Parathyroid adenoma (tissue), 2 donors: ENCODE data around the gene VPS13D.

ENCODE experiments used
- H2AFZ ChIP-seq: fragments of 300-600 bp; sonication (generic); one replicate; pipeline ENCODE4 v1.7.0; 2017; ENCODE audit warnings: antibody characterized with exemption, mild to moderate bottlenecking
- H3K27ac ChIP-seq: fragments of 300-600 bp; sonication (generic); one replicate; pipeline ENCODE4 v1.7.0; 2017
- H3K27me3 ChIP-seq: fragments of 300-600 bp; sonication (generic); one replicate; pipeline ENCODE4 v1.7.0; 2017; ENCODE audit warnings: low read length; ENCODE audit not compliant: control insufficient read depth, insufficient read depth
- H3K36me3 ChIP-seq: fragments of 300-600 bp; sonication (generic); one replicate; pipeline ENCODE4 v1.7.0; 2017; ENCODE audit warnings: low read length; ENCODE audit not compliant: control insufficient read depth, insufficient read depth
- H3K4me1 ChIP-seq: fragments of 300-600 bp; sonication (generic); one replicate; pipeline ENCODE4 v1.7.0; 2017; ENCODE audit warnings: control low read depth
- H3K4me2 ChIP-seq: fragments of 300-600 bp; sonication (generic); one replicate; pipeline ENCODE4 v1.7.0; 2017; ENCODE audit warnings: low read length
- H3K4me3 ChIP-seq: fragments of 300-600 bp; sonication (generic); one replicate; pipeline ENCODE4 v1.7.0; 2017; ENCODE audit warnings: low read depth, low read length
- H3K79me2 ChIP-seq: fragments of 300-600 bp; sonication (generic); one replicate; pipeline ENCODE4 v1.7.0; 2017; ENCODE audit warnings: control low read depth
- H3K9ac ChIP-seq: fragments of 300-600 bp; sonication (generic); one replicate; pipeline ENCODE4 v1.7.0; 2017; ENCODE audit warnings: mild to moderate bottlenecking
- H3K9me3 ChIP-seq: fragments of 300-600 bp; sonication (generic); one replicate; pipeline ENCODE4 v1.7.0; 2017; ENCODE audit warnings: low read length; ENCODE audit not compliant: control insufficient read depth
- CTCF ChIP-seq: fragments of 300-600 bp; sonication (generic); IDR thresholded peaks from one replicate; pipeline ENCODE4 v1.7.0; 2017; ENCODE audit warnings: antibody characterized with exemption, mild to moderate bottlenecking
- donor health status: primary hyperparathyroidism.

VPS13D gene

DNA sequence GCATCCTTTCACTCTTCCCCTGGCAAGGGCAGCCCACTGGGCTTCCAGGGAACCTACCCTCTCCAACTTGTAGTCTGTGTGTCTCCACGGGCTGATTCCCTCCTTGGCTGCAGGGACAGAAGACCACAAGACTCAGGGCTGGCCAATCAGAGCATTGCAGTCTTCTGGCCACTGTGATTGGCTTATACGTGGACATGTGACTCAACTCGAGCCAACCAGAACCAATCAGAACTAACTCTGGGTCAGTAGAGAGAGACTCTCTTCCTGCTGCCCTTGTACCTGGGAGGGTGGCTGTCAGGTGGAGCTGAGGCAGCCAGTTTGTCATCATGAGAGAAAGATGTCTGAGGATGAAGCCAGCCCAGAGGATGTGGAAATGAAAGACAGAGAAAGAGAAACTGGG, 324.1 kb downstream of the VPS13D start:
- Histone ChIP-seq H3K79me2 (no peaks in the 10 kb centered on the region), H3K4me1 (peaks cover 4% of the 10 kb centered on the region), H3K27me3 (no peaks in the 10 kb centered on the region), H3K4me2 (no peak overlapping the region), H2AFZ (no peak overlapping the region), H3K9me3 (no peaks in the 10 kb centered on the region), H3K27ac (no peak overlapping the region), H3K4me3 (no peak overlapping the region), H3K36me3 (no peaks in the 10 kb centered on the region), H3K9ac (no peak overlapping the region)
- no peak for TF ChIP-seq CTCF

DNA sequence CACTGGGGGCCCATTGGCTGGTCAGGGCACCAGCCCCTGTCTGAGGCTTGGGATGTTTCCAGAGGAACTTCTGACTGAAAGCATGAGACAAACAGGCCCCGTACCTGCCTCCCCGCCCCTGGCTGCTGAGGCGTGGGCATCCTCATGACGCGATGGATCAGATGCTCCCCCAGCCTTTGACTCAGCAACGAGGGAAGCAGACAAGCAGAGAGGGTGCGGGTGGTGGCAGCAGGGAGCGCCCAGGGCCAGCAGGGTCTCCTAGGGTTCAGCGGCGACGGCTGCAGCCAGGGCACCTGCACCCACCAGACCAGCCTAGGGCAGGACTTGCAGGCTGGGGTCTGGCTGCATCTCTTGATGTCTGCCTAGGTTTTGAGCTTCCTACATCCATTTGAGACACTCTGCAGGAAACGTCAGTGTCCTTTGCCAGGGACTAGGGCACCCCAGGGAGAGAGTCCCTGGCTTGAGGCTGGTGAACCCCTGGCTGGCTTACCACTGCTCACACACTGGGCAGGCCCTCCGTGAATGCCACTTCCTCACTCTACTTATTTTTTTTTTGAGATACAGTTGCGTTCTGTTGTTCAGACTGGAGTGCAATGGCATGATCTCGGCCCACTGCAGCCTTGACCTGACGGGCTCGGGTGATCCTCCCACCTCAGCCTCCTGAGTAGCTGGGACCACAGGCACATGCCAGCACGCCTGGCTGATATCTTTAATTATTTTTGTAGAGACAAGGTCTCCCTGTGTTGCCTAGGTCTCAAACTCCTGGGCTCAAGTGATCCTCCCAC, 324.9 kb downstream of the VPS13D start:
- no peak for TF ChIP-seq CTCF
- no peak overlapping the region for H3K4me2 ChIP-seq
- H3K4me3 ChIP-seq = no peak overlapping the region
- H3K4me1 ChIP-seq = no peaks in the 10 kb centered on the region
- H3K9me3 ChIP-seq = no peaks in the 10 kb centered on the region
- H3K79me2 ChIP-seq = no peaks in the 10 kb centered on the region
- H3K36me3 ChIP-seq = no peaks in the 10 kb centered on the region
- H3K27ac ChIP-seq = no peak overlapping the region
- H3K27me3 ChIP-seq = no peaks in the 10 kb centered on the region
- H2AFZ ChIP-seq = no peak overlapping the region
- H3K9ac ChIP-seq = no peak overlapping the region

DNA sequence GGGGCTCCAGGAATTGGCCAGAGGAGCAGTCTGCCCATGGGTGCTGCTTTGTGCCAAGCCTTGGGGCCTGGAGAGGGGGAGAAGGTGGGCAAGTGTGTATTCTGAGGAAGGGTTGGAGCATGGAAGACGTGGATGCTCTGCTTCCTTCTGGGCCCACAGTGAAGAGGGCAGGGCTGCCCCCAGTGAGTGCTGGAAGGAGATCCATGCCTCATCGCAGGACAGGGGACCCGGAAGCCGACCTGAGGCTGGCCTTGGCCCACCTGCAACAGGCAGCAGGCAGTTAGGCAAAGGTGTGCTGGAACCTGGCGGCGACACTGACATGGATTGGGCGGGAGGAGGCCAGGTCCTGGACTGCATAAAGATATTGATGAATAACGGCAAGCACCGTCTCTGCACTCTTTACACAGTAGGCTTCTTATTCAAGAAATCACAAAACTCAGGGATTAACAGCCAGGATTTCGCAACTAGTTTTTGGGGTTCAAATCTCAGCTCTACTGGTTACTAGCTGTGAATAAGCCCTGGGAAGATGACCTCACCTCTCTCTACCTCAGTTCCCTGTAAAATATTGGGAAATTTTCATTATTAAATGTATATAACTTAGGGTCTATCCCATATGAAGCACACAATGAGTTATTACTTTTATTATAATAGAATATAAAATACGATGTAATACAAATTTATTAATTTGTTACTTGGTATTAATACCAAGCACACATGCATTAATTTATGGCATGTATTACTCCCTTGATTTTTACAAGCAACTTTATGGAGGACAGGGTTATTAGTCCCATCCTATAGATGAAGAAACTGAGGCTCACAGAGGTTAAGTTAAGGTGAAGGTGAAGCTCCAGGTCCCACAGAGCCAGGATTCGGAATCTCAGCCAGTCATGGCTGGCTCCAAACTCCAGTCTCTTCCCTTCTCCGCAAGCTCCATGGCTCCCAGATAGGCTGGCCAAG, 325.9 kb downstream of the VPS13D start:
- H2AFZ ChIP-seq = no peak overlapping the region
- no peak overlapping the region for H3K27ac ChIP-seq
- no peak overlapping the region for H3K4me3 ChIP-seq
- H3K79me2 ChIP-seq = no peaks in the 10 kb centered on the region
- no peaks in the 10 kb centered on the region for H3K27me3 ChIP-seq
- H3K9me3 ChIP-seq = no peaks in the 10 kb centered on the region
- no peaks in the 10 kb centered on the region for H3K36me3 ChIP-seq
- H3K4me1 ChIP-seq = no peaks in the 10 kb centered on the region
- no peak overlapping the region for H3K9ac ChIP-seq
- no peak for TF ChIP-seq CTCF
- no peak overlapping the region for H3K4me2 ChIP-seq

DNA sequence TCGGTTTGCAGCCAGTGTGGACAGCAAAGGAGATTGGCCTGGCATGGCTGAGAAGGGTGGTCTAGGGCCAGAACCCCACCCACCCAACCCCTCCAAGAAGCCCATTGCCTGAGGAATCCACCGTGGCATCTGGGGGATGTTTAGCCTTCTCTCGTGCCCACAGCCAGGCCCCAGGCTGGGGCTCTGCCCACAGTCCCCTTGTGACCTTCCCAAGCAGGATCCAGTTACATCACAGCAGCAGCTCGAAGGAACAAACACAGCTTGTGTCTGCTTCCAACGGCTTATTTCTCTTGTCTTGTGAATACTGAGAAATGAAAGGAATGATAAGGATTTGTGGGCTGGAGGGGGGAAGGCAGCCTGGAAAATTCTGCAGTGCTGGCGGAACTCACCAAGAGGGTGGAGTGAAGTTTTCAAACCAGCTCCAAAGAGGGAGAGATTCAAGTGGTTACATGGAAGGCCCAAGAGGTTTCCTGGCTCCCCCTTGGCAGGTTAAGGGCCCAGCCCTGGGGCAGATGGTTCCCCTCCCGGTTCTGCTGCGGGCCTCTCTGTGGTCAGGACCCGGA, 326.6 kb downstream of the VPS13D start:
- H3K27ac ChIP-seq = peak overlapping the region; percentile 81
- H3K79me2 ChIP-seq = no peaks in the 10 kb centered on the region
- no peak for TF ChIP-seq CTCF
- H3K4me3 ChIP-seq = no peak overlapping the region
- no peaks in the 10 kb centered on the region for H3K27me3 ChIP-seq
- no peaks in the 10 kb centered on the region for H3K9me3 ChIP-seq
- no peaks in the 10 kb centered on the region for H3K36me3 ChIP-seq
- peak overlapping the region; percentile 78 for H2AFZ ChIP-seq
- H3K9ac ChIP-seq = no peak overlapping the region
- no peaks in the 10 kb centered on the region for H3K4me1 ChIP-seq
- H3K4me2 ChIP-seq = peak overlapping the region; percentile 27
